DND-41 (cell line): ENCODE measurements around the gene NFKBIL1.

Source experiments
- EZH2 ChIP-seq: IDR thresholded peaks from 3 replicates; pipeline ENCODE4 v1.6.1; 2012; ENCODE audit warnings: borderline replicate concordance, low read depth, mild to moderate bottlenecking, moderate library complexity, low read length, inconsistent platforms; ENCODE audit not compliant: severe bottlenecking
- TF ChIP-seq, protein P1 (sequence below): IDR thresholded peaks from 2 replicates; pipeline ENCODE4 v1.5.1; 2012; ENCODE audit warnings: borderline replicate concordance, low read length, moderate library complexity, mild to moderate bottlenecking; ENCODE audit not compliant: poor library complexity, severe bottlenecking; ENCODE audit errors: extremely low read depth

- TF ChIP-seq, protein P1, sequence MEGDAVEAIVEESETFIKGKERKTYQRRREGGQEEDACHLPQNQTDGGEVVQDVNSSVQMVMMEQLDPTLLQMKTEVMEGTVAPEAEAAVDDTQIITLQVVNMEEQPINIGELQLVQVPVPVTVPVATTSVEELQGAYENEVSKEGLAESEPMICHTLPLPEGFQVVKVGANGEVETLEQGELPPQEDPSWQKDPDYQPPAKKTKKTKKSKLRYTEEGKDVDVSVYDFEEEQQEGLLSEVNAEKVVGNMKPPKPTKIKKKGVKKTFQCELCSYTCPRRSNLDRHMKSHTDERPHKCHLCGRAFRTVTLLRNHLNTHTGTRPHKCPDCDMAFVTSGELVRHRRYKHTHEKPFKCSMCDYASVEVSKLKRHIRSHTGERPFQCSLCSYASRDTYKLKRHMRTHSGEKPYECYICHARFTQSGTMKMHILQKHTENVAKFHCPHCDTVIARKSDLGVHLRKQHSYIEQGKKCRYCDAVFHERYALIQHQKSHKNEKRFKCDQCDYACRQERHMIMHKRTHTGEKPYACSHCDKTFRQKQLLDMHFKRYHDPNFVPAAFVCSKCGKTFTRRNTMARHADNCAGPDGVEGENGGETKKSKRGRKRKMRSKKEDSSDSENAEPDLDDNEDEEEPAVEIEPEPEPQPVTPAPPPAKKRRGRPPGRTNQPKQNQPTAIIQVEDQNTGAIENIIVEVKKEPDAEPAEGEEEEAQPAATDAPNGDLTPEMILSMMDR: peak; percentile 4
- TF ChIP-seq EZH2: no peak
Observed at GRCh38 chr6:31528307-31528777, 19.1 kb upstream of the NFKBIL1 start.
